Tibial nerve (tissue), 3 donors: ENCODE measurements around the gene SFTPD.

ENCODE experiments used
- CTCF ChIP-seq, 5 experiments: fragments of 200-600 bp in 3 of 5; fragments of 450-650 bp in 2 of 5; sonication (generic) in 3 of 5; IDR thresholded peaks; one replicate each; pipeline ENCODE4 v1.5.1; 2016 to 2019; ENCODE audit warnings: antibody characterized with exemption in 5 of 5, mild to moderate bottlenecking in 3 of 5, moderate library complexity in 2 of 5
- POLR2A ChIP-seq, 2 donors: fragments of 450-650 bp; IDR thresholded peaks; one replicate each; pipeline ENCODE4 v1.6.1; 2017; ENCODE audit warnings: antibody characterized with exemption in 2 of 2, mild to moderate bottlenecking in 2 of 2, moderate library complexity in 2 of 2

- no peak for TF ChIP-seq POLR2A (IDR thresholded peaks at IDR 0.05)
- TF ChIP-seq CTCF (IDR thresholded peaks at IDR 0.05) = no peak
Observed at GRCh38 chr10:79910344-79910743, 38.6 kb downstream of the SFTPD start.
